HG03520 (cell line): ENCODE measurements around the gene KLHL28.

Experiments used
- ATAC-seq: cut with Tn5 transposase; IDR thresholded peaks from one replicate; pipeline ENCODE4 v1.9.1; 2021; ENCODE audit warnings: mild to moderate bottlenecking, moderate library complexity; ENCODE audit not compliant: unreplicated experiment

KLHL28 gene

DNA sequence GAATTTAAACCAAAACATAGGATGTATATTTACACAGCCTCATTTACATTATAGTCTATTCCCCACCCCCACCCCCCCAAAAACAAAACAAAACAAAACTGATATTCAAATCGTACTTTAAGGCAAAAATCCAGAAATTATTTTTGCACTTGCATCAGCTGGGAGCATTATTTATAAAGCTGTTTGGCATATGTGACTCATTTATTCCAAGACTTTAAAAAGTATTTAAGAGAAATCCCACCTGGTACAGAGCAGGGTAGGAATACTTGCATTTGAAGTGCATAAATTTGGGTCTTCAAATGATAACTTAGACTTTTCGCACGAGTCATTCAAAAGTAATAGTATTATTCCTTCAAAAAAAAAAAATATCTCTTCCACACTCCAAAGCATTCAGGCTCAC, 1.1 kb downstream of the KLHL28 start:
- no peak for ATAC-seq

DNA sequence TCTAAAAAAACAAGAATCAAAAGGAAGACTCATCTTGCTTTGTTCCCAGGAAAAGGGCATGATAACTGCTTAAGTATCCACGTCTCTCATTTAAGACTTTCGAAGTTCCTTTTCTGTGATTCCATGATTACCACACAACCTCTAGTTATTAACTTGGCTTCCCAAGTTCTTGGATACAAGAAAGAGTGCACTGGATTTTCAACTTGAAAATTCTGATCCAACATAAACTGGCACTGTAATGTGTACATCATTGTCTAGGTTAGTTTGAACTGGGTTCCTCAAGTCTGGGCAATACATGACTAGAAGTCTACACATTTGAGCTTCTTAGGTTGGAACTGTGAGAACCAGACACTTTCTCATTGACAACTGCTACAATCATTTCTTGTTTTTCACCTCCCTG, 1.6 kb downstream of the KLHL28 start:
- ATAC-seq: no peak

DNA sequence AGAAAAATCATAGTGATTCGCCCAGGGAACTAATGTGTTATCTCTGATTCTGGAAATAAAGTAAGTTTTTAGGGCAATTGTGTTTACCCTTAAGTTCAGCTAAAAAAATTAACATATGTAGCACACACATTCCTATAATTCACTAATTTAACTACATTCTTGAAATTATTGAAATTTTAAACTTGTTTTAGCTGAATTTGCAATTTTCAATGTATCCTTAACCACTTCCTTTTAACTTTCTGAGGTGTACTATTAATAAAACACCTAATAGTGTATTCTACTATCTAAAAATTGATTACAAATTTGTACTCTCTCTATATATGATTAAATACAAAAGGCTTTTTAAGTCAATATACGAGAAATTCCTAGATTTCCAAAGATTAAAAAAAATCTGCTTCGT, 2.2 kb downstream of the KLHL28 start:
- ATAC-seq: no peak

DNA sequence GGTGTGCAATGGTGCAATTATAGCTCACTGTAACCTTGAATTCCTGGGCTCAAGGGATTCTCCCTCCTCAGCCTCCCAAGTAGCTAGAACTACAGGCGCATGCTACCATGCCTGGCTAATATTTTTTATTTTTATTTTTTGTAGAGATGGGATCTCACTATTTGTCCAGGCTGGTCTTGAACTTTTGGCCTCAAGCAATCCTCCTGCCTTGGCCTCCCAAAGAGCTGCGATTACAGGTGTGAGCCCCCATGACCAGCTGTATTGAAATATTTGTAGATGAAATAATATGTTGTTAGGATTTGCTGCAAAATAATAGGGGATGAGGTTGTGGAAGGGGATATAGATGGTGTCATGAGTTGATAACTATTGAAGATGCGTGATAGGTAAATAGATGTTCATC, 4.9 kb downstream of the KLHL28 start:
- ATAC-seq: no peak

DNA sequence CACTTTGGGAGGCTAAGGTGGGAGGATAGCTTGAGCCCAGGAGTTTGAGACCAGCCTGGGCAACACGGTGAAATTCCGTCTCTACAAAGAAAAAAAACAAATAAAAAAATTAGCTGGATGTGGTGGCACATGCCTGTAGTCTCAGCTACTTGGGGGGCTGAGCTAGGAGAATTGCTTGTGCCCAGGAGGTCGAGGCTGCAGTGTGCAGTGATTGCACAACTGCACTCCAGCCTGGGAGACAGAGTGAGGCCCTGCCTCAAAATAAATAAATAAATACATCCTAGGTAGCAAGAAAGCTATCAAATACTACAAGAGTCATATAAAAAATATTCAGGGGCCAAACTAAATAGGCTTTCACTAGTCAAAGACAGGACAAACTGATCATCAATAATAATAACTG, 6.2 kb downstream of the KLHL28 start:
- ATAC-seq: no peak

DNA sequence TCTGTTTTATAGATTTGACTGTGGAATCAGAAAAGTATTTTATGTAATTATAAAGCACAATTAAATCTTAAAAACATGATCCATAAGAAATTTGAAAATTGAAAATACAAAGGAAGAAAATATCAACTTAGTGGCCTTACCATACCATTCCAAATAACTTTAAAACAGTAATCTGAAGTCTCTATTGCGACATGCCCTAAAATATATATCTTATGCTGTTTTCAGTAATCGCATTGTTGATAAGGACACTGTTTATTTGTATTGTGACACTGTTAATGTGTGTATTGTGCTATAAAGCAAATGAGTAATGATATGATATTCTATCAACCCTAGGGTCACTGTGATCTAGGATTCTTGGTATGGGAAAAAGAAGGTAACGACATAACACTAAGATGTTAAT, 7.0 kb downstream of the KLHL28 start:
- ATAC-seq: no peak

DNA sequence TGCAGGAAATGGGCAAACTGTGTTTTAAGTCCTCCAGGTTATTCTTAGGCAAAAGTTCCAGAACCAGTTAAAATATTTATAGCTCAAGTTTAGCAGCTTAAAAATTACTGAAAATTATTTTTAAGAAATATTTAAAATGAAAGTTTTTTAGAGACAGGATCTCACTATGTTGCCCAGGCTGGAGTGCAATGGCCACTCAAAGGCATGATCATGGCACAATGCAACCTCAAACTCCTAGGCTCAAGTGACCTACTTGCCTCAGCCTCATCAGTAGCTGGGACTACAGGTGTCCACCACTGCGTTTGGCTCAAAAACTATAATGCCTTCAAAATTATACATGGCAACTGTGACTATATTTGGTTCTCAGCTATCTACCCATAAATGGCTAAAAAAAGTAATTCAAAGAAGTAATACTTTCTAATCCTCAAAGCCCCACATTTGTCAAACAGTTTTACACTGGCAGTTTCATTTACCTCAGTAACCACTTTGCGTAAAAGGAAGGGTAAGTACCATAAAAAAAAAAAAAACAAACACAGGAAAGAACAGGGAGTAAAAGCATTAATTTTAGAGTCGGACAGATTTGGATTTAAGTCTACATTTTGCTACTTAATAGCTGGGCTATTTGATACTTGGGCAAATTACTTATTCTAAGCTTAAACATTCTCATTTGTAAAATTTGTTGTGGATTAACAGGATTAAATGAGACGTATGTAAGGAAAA, 9.2 kb downstream of the KLHL28 start:
- ATAC-seq: no peak

DNA sequence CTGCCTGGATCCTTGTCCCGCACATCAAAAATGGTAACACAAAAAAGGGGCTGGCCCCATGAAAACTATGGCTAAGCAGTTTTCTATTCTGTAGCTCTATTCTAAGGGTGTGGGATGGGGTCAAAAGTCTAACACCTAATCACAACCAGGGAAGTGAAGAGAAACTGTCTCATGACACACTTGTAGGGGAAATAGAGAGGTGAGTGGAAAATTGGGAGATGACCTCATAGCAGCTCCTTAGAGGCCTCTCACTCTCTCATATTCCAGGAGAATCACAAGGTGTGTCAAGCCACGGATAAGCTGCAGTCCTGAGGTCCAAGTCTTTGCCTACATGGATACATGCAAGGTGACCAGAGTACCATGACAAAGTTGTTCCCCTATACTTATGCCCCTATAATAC, 10.7 kb downstream of the KLHL28 start:
- ATAC-seq: no peak

DNA sequence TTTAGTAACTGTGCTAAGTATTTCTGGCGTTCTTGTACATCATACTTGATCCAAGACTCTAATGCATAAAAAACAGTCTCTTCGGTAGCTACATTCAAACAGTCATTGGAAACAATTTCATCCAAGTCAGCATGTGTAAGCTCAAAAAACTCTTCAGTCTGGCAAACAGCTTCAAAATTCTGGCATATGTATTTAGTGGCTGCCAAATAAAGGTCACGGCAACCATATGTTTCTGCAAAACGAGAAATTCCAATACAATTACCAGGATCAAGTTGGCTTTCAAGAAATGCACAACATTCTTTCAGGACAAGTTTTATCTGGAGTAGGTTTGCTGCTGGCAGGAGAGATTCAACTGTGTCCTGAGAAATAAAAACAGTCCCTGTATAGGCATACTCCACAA, 16.5 kb downstream of the KLHL28 start:
- ATAC-seq: no peak

DNA sequence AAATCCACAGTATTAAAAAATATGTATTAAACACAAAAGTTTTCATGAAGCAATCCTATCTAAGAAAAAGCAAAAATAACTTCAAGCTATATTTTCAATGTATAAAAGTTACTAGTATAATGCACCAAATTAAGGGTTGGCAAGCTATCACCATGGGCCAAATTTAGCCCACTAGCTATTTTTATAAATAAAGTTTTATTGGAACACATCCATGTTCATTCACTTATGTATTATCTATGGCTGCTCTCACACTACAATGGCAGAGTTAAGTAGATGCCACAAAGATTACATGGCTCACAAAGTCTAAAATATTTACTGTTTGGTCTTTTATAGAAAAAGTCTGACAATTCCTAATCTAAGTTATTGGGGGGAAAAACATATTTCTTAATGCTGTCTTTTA, 17.6 kb downstream of the KLHL28 start:
- no peak for ATAC-seq

DNA sequence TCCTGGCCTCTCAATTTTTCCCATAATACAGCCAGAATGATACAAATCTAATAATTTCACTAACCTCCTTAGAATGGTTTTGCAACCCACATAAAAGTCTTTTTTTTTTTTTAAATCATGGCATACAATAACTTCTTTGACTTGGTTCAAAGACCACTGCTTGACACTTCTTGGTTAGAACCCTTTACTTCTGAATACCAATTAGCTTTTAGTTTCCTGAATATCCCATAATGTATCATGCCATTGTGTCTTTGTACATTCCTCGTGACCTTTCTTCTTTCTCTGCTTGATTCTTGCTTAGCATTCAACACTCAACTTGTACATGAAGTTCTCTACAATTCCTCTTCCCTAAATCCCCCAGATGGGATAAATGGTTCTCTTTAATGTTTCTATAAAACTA, 19.3 kb downstream of the KLHL28 start:
- no peak for ATAC-seq

DNA sequence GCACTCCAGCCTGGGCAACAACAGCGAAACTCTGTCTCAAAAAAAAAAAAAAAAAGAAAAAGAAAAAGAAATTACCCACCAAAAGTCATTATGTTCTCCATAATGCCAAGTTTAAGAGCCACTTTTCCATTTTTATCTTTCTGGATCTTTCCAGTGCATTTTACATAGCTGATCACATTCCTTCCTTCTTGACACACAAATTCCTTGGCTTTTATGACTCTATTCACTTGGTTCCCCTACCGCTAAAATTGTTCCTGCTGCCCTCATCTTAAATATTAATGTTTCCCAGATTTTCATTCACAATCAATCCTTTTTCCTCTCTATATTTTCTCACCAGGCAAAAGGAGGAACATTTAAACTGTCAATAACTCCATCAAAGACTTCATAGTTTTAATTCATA, 20.2 kb downstream of the KLHL28 start:
- ATAC-seq: no peak

DNA sequence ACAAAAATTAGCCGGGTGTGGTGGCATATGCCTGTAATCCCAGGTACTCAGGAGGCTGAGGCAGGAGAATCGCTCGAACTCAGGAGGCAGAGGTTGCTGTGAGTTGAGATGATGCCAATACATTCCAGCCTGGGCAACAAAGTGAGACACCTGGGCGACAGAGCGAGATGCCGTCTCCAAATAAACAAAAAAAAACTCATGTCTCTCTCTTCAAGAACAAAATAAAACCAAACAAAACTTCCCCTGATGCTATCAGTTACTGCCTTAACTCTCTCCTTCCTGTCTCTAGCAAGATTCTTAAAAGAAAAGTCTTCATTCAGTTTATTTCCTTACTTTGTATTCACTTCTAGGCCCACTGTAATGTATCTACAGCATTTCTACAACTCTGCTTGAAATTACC, 20.8 kb downstream of the KLHL28 start:
- ATAC-seq: no peak

DNA sequence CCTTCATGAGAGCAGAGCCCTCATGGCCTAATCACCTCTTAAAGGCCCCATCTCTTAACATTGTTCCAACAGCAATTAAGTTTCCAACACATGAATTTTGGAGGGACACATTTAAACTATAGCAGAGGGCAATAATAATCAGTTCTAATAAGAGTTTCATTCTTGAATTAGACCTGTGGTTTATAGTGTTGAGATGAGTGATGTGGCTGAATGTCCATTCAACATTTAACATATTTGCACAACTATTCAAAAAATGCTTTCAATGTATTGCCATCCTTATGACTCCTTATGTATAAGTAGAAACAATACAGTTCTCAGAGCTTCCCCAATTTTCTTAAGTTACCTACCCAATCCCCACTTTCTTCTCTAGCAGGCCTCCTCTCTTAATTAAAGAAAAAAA, 21.5 kb downstream of the KLHL28 start:
- ATAC-seq: no peak

DNA sequence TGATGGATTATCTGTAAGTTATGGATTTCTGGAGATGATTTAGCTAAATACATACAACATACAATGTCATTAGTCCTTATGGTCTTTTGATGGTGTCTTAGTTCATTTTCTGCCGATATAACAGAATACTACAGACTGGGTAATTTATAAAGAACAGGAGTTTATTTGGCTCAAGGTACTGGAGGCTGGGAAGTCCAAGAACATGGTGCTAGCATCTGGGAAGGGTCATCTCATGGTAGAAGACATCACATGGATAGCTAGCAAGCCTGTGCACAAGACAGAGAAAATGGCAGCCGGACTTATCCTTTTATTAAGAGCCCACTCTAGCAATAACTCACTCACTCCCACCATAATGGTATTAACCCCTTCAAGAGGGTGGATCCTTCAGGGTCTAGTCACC, 24.2 kb downstream of the KLHL28 start:
- ATAC-seq: no peak

DNA sequence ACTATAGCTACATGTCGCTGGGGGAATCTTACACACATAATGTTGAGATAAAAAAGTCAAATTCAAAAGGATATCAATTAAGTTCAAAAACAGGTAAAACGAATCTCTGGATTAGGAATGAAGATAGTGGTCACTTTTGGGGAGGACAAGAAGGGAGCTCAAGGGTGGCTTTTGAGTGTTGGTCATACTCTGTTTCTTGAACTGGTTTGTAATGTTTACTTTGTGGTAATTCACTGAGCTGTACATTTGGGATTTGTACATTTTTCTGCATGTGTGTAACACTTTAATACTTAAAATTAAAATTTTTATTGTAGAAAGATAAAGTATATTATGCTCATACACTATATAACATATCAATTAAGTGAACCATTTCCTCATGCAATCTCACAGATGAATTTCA, 26.6 kb downstream of the KLHL28 start:
- ATAC-seq: no peak

DNA sequence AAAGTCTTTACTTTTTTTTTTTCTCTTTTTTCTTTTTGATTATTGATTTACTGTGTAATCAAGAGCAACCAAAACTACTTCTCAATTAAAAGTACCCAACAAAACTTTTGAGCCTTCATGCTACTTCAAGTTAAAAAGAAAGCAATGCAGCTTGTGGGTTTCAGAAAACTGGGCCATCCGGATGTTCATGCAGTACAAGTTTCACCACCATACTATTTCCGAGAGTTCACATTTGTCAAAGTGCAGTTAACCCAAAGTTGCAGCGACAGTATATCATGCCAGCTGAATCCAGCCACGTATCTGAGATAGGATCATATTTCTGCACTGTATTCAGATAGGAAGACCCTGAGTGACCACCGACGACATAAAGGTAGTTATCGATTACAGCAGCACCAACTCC, 33.0 kb downstream of the KLHL28 start:
- no peak for ATAC-seq

DNA sequence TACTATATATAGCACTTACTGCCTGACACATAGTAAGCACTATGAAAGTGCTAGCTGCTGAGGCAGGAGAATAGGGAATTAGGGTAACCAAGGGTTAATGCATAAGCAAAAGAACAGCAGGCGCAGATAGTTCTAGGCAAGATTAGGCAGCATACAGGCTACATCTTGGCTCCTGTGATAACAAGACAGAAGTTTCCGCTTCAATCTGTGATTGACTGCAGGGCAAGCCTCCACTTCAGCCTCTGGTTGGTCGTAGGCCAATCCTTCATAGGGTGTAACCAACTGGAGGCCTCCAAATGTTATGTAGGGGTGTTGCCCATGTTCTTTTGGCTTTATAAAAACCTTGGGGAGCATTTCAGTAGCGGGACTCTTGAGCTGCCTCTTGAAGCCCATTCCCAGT, 46.9 kb downstream of the KLHL28 start:
- no peak for ATAC-seq

DNA sequence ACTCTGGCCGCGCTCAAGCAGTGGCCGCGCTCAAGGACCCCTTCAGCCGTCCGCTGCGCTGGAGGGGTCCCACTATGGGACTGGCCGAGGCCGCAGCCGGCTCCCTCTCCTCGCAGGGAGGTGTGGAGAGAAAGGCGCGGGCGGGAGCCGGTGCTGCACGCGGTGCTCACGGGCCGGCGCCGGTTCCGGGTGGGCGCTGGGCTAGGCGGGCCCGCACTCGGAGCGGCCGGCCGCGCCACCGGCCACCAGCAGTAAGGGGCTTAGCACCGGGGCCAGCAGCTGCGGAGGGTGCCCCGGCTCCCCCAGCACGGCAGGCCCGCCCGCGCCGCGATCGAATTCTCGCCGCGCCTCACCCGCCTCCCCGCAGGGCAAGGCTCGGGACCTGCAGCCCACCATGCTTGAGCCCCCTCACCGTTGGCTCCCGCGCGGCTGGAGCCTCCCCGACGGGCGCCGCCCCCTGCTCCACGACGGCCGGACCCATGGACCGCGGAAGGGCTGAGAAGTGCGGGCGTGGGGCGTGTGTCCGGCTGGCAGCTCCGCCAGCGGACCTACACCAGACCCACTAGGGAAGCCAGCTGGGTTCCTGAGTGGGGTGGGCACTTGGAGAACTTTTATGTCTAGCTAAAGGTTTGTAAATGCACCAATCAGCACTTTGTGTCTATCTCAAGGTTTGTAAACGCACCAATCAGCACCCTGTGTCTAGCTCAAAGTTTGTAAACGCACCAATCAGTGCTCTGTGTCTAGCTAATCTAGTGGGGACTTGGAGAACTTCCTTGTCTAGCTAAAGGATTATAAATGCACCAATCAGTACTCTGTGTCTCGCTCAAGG, 49.5 kb downstream of the KLHL28 start:
- no peak for ATAC-seq

DNA sequence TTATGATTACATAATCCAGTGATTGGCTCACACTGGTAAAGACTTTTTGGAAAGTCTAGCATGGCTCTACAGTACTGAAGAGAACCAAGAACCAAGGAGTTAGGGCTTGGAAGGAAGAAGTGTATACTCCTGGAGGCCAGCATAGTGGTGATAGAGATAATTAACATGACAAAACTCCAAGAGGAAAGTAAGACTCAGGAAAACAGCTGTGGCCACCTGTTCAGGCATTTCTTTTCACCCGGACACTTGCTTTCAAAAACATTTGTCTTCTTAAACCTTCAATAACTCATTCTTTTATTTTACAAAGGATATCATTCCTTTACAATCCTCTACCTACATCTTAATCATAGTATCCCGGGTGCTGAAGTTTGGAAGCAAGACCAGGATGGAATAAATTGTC, 50.9 kb downstream of the KLHL28 start:
- no peak for ATAC-seq

DNA sequence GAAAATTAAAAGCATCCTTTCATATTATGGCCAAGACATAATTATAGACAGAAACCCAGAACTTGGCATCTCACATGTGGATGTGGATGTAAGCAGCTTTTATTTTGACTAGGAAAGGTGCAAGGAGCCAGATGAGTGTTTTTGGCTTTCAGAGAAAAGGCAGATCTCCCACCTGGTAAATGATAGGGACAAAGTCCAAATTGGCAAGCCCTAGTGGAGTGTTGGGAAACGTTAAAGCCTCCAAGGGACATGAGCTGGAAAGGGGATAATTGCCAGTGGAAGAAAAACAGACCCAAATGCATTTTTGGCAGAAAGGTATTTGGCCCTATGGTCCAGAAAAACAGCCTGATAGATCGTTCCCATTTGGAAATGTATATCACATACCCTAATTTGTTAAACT, 60.1 kb downstream of the KLHL28 start:
- ATAC-seq: no peak

DNA sequence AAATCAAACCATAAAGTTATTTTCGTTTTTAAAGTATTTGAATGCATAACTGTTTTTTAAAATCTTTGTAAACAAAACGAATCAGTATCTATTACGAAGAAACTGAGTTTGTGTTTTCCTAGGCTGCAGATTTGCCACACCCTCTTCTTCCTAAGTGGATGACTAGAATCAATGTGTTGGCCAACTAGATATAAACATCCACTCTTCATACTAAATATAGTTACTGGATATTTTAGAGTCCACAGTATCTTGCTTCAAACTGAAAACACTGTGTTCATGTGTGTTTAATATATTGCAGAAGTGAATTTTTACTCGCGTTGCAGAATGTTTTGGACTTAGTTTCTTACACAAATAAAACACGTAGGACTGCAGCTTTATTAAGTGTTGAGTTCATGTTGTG, 63.2 kb downstream of the KLHL28 start:
- no peak for ATAC-seq

DNA sequence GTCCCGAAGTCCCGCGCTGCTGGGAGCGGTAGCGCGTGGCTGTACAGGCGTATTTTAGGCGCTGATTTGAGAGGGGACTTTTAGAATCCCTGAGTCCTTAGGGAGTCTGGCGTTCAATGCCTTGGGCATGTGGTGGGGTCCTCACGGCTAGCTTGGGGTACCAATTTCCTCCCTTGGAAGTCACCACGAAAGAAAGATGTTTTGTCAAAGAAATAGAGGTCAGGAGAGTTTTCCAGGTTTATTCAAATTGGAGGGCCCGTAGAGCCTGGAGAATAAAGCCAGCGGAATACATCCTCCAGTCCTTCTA, 63.9 kb downstream of the KLHL28 start:
- ATAC-seq: no peak
